Parathyroid adenoma (tissue), 2 donors: ENCODE data around the gene MAML2.

Experiments used
- H2AFZ ChIP-seq: fragments of 300-600 bp; sonication (generic); one replicate; pipeline ENCODE4 v1.7.0; 2017; ENCODE audit warnings: antibody characterized with exemption, mild to moderate bottlenecking
- H3K27ac ChIP-seq: fragments of 300-600 bp; sonication (generic); one replicate; pipeline ENCODE4 v1.7.0; 2017
- H3K27me3 ChIP-seq: fragments of 300-600 bp; sonication (generic); one replicate; pipeline ENCODE4 v1.7.0; 2017; ENCODE audit warnings: low read length; ENCODE audit not compliant: control insufficient read depth, insufficient read depth
- H3K36me3 ChIP-seq: fragments of 300-600 bp; sonication (generic); one replicate; pipeline ENCODE4 v1.7.0; 2017; ENCODE audit warnings: low read length; ENCODE audit not compliant: control insufficient read depth, insufficient read depth
- H3K4me1 ChIP-seq: fragments of 300-600 bp; sonication (generic); one replicate; pipeline ENCODE4 v1.7.0; 2017; ENCODE audit warnings: control low read depth
- H3K4me2 ChIP-seq: fragments of 300-600 bp; sonication (generic); one replicate; pipeline ENCODE4 v1.7.0; 2017; ENCODE audit warnings: low read length
- H3K4me3 ChIP-seq: fragments of 300-600 bp; sonication (generic); one replicate; pipeline ENCODE4 v1.7.0; 2017; ENCODE audit warnings: low read depth, low read length
- H3K79me2 ChIP-seq: fragments of 300-600 bp; sonication (generic); one replicate; pipeline ENCODE4 v1.7.0; 2017; ENCODE audit warnings: control low read depth
- H3K9ac ChIP-seq: fragments of 300-600 bp; sonication (generic); one replicate; pipeline ENCODE4 v1.7.0; 2017; ENCODE audit warnings: mild to moderate bottlenecking
- H3K9me3 ChIP-seq: fragments of 300-600 bp; sonication (generic); one replicate; pipeline ENCODE4 v1.7.0; 2017; ENCODE audit warnings: low read length; ENCODE audit not compliant: control insufficient read depth
- TF ChIP-seq, protein P1 (sequence below): fragments of 300-600 bp; sonication (generic); IDR thresholded peaks from one replicate; pipeline ENCODE4 v1.7.0; 2017; ENCODE audit warnings: antibody characterized with exemption, mild to moderate bottlenecking
- donor health status: primary hyperparathyroidism.

Gene MAML2

DNA sequence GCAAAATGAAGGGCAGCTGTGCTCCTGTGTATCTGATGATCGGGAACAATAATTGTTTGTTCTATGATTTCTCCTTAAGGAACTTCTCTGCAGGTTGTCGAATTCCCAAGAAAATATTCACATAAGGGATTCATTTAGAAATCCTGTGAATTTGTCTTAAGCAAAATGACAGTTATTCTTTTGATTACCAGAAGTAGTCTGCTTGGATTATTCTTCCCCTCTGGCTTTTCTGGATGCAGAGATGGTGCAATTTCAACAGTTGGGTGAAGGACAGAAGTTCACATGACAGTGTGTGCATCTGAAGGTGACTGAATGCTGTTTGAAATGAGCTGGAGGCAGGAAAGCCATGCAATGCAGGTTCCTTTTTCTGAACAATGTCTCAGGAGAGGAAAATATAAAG is 281.9 kb downstream of the MAML2 start:
- TF ChIP-seq, protein P1, sequence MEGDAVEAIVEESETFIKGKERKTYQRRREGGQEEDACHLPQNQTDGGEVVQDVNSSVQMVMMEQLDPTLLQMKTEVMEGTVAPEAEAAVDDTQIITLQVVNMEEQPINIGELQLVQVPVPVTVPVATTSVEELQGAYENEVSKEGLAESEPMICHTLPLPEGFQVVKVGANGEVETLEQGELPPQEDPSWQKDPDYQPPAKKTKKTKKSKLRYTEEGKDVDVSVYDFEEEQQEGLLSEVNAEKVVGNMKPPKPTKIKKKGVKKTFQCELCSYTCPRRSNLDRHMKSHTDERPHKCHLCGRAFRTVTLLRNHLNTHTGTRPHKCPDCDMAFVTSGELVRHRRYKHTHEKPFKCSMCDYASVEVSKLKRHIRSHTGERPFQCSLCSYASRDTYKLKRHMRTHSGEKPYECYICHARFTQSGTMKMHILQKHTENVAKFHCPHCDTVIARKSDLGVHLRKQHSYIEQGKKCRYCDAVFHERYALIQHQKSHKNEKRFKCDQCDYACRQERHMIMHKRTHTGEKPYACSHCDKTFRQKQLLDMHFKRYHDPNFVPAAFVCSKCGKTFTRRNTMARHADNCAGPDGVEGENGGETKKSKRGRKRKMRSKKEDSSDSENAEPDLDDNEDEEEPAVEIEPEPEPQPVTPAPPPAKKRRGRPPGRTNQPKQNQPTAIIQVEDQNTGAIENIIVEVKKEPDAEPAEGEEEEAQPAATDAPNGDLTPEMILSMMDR: no peak
- no peak overlapping the region for H3K9ac ChIP-seq
- no peak overlapping the region for H2AFZ ChIP-seq
- H3K27ac ChIP-seq: no peak overlapping the region
- H3K36me3 ChIP-seq: no peaks in the 10 kb centered on the region
- no peaks in the 10 kb centered on the region for H3K4me1 ChIP-seq
- H3K9me3 ChIP-seq: no peaks in the 10 kb centered on the region
- no peak overlapping the region for H3K4me2 ChIP-seq
- H3K79me2 ChIP-seq: peaks cover 3% of the 10 kb centered on the region
- no peaks in the 10 kb centered on the region for H3K27me3 ChIP-seq
- no peak overlapping the region for H3K4me3 ChIP-seq

- Histone ChIP-seq H3K4me1 (no peaks in the 10 kb centered on the region), H3K4me3 (no peak overlapping the region), H2AFZ (no peak overlapping the region), H3K27me3 (no peaks in the 10 kb centered on the region), H3K79me2 (no peaks in the 10 kb centered on the region), H3K9ac (no peak overlapping the region), H3K9me3 (no peaks in the 10 kb centered on the region), H3K27ac (no peak overlapping the region), H3K36me3 (no peaks in the 10 kb centered on the region), H3K4me2 (no peak overlapping the region)
- TF ChIP-seq, protein P1: no peak
These were observed 285.5 kb downstream of the MAML2 start for GRCh38 chr11:96057502-96057901.

DNA sequence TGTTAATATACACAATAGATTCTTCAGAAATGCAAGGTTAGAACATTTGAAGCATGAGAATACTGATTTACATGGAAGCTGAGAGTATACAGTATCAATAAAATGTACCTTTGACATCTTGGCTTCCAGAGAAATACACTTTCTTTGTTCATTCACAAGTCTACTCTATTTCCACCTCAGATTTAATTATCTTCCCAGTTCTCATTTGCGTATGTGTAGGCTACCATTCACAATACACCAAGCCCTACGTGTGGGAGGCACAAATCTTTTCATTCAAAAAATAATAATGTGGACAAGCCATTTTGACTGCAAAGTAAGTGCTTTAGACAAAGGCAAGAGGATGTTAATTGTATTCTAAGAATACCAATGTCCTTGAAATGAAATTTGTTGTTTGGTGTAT is 286.4 kb downstream of the MAML2 start:
- no peaks in the 10 kb centered on the region for H3K79me2 ChIP-seq
- H3K9me3 ChIP-seq: no peaks in the 10 kb centered on the region
- no peak overlapping the region for H3K27ac ChIP-seq
- H3K4me2 ChIP-seq: no peak overlapping the region
- H3K4me1 ChIP-seq: no peaks in the 10 kb centered on the region
- no peak overlapping the region for H3K4me3 ChIP-seq
- H3K36me3 ChIP-seq: no peaks in the 10 kb centered on the region
- TF ChIP-seq, protein P1: no peak
- no peak overlapping the region for H2AFZ ChIP-seq
- no peak overlapping the region for H3K9ac ChIP-seq
- H3K27me3 ChIP-seq: no peaks in the 10 kb centered on the region

- H3K27ac ChIP-seq: no peak overlapping the region
- no peaks in the 10 kb centered on the region for H3K36me3 ChIP-seq
- H3K4me1 ChIP-seq: no peaks in the 10 kb centered on the region
- H3K9ac ChIP-seq: no peak overlapping the region
- no peak overlapping the region for H2AFZ ChIP-seq
- H3K27me3 ChIP-seq: no peaks in the 10 kb centered on the region
- no peak overlapping the region for H3K4me3 ChIP-seq
- TF ChIP-seq, protein P1: no peak
- H3K9me3 ChIP-seq: no peaks in the 10 kb centered on the region
- no peaks in the 10 kb centered on the region for H3K79me2 ChIP-seq
- H3K4me2 ChIP-seq: no peak overlapping the region
These were observed 287.1 kb downstream of the MAML2 start for GRCh38 chr11:96055706-96056387.
